ENCODE measurements around the gene ZNF598.
"Not testable (repeated sequence)": the region's sequence is repeated elsewhere in the genome, so short reads cannot be mapped to it uniquely, and the experiment has no call there.

ZNF598 gene

GRCh38 chr16:1977875-1978268 is 31.7 kb downstream of the ZNF598 start:
- no peak for DNase-seq (ENCODE audit: extremely low read depth in 1 of 2, low read depth in 1 of 2)

GRCh38 chr16:1976951-1977874 is 32.4 kb downstream of the ZNF598 start:
- DNase-seq (ENCODE audit: extremely low read depth in 1 of 2, low read depth in 1 of 2), result no peak

- no peak for DNase-seq (ENCODE audit: extremely low read depth in 1 of 2, low read depth in 1 of 2)
Observed at GRCh38 chr16:1976216-1976520, 33.5 kb downstream of the ZNF598 start.

- DNase-seq (ENCODE audit: extremely low read depth in 1 of 2, low read depth in 1 of 2), result no peak
Observed at GRCh38 chr16:1975432-1976215, 34.0 kb downstream of the ZNF598 start.

- DNase-seq (ENCODE audit: extremely low read depth in 1 of 2, low read depth in 1 of 2), result no peak
Observed at GRCh38 chr16:1974157-1975070, 35.2 kb downstream of the ZNF598 start.

GRCh38 chr16:1973461-1974156 is 36.0 kb downstream of the ZNF598 start:
- DNase-seq (ENCODE audit: extremely low read depth in 1 of 2, low read depth in 1 of 2), result no peak

- DNase-seq (ENCODE audit: extremely low read depth in 1 of 2, low read depth in 1 of 2), result no peak
Observed at GRCh38 chr16:1972490-1972877, 37.1 kb downstream of the ZNF598 start.

- peak; percentile 87 to 93 for DNase-seq (ENCODE audit: extremely low read depth in 1 of 2, low read depth in 1 of 2)
Observed at GRCh38 chr16:1971796-1972489, 37.7 kb downstream of the ZNF598 start, which contains the start of gene TBL3. Gene TBL3 (plus strand): TSS chr16:1972053. CDS start chr16:1972165, 112 bp downstream.

GRCh38 chr16:1968146-1968953 is 41.3 kb downstream of the ZNF598 start:
- DNase-seq (ENCODE audit: extremely low read depth in 1 of 2, low read depth in 1 of 2), result no peak

GRCh38 chr16:1966460-1966859 is 43.2 kb downstream of the ZNF598 start, which contains the start of gene RNF151:
Gene RNF151 (plus strand): TSS chr16:1966856. CDS start chr16:1966882, 26 bp downstream.
- DNase-seq (ENCODE audit: extremely low read depth in 1 of 2, low read depth in 1 of 2), result no peak

GRCh38 chr16:1965396-1966001 is 44.1 kb downstream of the ZNF598 start:
- DNase-seq (ENCODE audit: extremely low read depth in 1 of 2, low read depth in 1 of 2), result no peak

- DNase-seq (ENCODE audit: extremely low read depth in 1 of 2, low read depth in 1 of 2), result peak; percentile 94 to 95
Observed at GRCh38 chr16:1964506-1965395, 44.9 kb downstream of the ZNF598 start, which contains the start of gene RPS2. Gene RPS2 (minus strand): TSS chr16:1964826. CDS start chr16:1964625, 201 bp downstream.

- no peak for DNase-seq (ENCODE audit: extremely low read depth in 1 of 2, low read depth in 1 of 2)
Observed at GRCh38 chr16:1963806-1964505, 45.7 kb downstream of the ZNF598 start.

GRCh38 chr16:1962161-1963153 is 47.2 kb downstream of the ZNF598 start:
- DNase-seq (ENCODE audit: extremely low read depth in 1 of 2, low read depth in 1 of 2), result not testable (repeated sequence)

- DNase-seq (ENCODE audit: extremely low read depth in 1 of 2, low read depth in 1 of 2), result no peak
Observed at GRCh38 chr16:1961651-1962067, 48.0 kb downstream of the ZNF598 start.

Data from activated CD8-positive, alpha-beta memory T cell treated with anti-CD3 and anti-CD28 coated beads for 1 hour (primary cell).